GM20431 (cell line): Measurements from ENCODE around the gene AIG1.
"Not testable (repeated sequence)": the region's sequence is repeated elsewhere in the genome, so short reads cannot be mapped to it uniquely, and the experiment has no call there.

Experiments used
- in situ Hi-C: fragments of 300-500 bp; cut with MseI, MboI; formaldehyde crosslinking; loops from one replicate; pipeline ENCODE4 v1.15.0; 2020; ENCODE audit warnings: low sequenced_read_pairs; ENCODE audit not compliant: unreplicated experiment

The AIG1 gene

GRCh38 chr6:143294265-143294860 is 233.7 kb downstream of the AIG1 start:
- in situ Hi-C loops, result no loop called here

GRCh38 chr6:143295932-143296331 is 235.2 kb downstream of the AIG1 start:
- in situ Hi-C loops, result no loop called here

GRCh38 chr6:143298071-143298470 is 237.4 kb downstream of the AIG1 start:
- in situ Hi-C loops, result no loop called here

GRCh38 chr6:143299253-143300166 is 238.8 kb downstream of the AIG1 start:
- in situ Hi-C loops, result no loop called here

GRCh38 chr6:143301188-143301587 is 240.5 kb downstream of the AIG1 start:
- in situ Hi-C loops, result no loop called here

GRCh38 chr6:143307760-143308159 is 247.1 kb downstream of the AIG1 start:
- in situ Hi-C loops, result not testable (repeated sequence)

- in situ Hi-C loops, result no loop called here
Measured at GRCh38 chr6:143313163-143313562, 252.5 kb downstream of the AIG1 start.

GRCh38 chr6:143321491-143322086 is 260.9 kb downstream of the AIG1 start:
- in situ Hi-C loops, result no loop called here

- in situ Hi-C loops, result no loop called here
Measured at GRCh38 chr6:143322386-143322785, 261.7 kb downstream of the AIG1 start.

- in situ Hi-C loops, result no loop called here
Measured at GRCh38 chr6:143323729-143324470, 263.2 kb downstream of the AIG1 start.

GRCh38 chr6:143325379-143326140 is 264.9 kb downstream of the AIG1 start:
- in situ Hi-C loops, result no loop called here

- in situ Hi-C loops, result no loop called here
Measured at GRCh38 chr6:143328876-143329275, 268.2 kb downstream of the AIG1 start.

- in situ Hi-C loops, result no loop called here
Measured at GRCh38 chr6:143329323-143329722, 268.6 kb downstream of the AIG1 start.

- in situ Hi-C loops, result no loop called here
Measured at GRCh38 chr6:143331362-143331761, 270.7 kb downstream of the AIG1 start.

- in situ Hi-C loops, result no loop called here
Measured at GRCh38 chr6:143332153-143332845, 271.6 kb downstream of the AIG1 start.

GRCh38 chr6:143333081-143333480 is 272.4 kb downstream of the AIG1 start:
- in situ Hi-C loops, result no loop called here

GRCh38 chr6:143333749-143334520 is 273.2 kb downstream of the AIG1 start:
- in situ Hi-C loops, result no loop called here

GRCh38 chr6:143335865-143336264 is 275.2 kb downstream of the AIG1 start:
- in situ Hi-C loops, result no loop called here
